Suprapubic skin (tissue), 4 donors: ENCODE data around the gene NCLN.

ENCODE experiments used
- POLR2A ChIP-seq, 2 donors: fragments of 450-650 bp; IDR thresholded peaks; one replicate each; pipeline ENCODE4 v1.6.1; 2017; ENCODE audit warnings: antibody characterized with exemption in 2 of 2, mild to moderate bottlenecking in 2 of 2, moderate library complexity in 2 of 2
- POLR2AphosphoS5 ChIP-seq, 3 donors: sonication (generic); formaldehyde crosslinking; IDR thresholded peaks; one replicate each; pipeline ENCODE4 v1.6.1; 2017; ENCODE audit warnings: antibody characterized with exemption in 3 of 3
- TF ChIP-seq, protein P1 (sequence below), 2 donors: fragments of 200-600 bp in 1 of 2; fragments of 450-650 bp in 1 of 2; sonication (generic) in 1 of 2; IDR thresholded peaks; one replicate each; pipeline ENCODE4 v1.5.1; 2016 to 2019; ENCODE audit warnings: antibody characterized with exemption in 2 of 2, mild to moderate bottlenecking in 1 of 2, moderate library complexity in 1 of 2

DNA sequence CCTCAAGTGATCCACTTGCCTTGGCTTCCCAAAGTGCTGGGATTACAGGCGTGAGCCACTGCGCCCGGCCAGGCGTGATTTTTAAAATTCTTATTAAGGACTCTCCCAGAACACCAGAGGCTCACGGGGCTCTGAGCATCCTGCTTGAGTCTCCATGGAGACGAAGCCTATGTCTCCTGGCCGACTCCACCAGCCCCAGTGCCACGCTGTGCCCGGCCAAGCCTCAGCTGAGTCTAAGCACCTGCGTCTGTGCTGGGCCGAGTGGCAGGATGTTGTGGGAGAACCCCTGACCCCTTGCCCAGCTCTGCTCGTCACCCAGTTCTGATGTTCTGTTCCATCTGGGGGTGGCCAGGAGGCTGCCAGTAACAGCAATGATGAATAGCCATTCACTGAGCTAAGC, 34.8 kb downstream of the NCLN start:
- TF ChIP-seq, protein P1, sequence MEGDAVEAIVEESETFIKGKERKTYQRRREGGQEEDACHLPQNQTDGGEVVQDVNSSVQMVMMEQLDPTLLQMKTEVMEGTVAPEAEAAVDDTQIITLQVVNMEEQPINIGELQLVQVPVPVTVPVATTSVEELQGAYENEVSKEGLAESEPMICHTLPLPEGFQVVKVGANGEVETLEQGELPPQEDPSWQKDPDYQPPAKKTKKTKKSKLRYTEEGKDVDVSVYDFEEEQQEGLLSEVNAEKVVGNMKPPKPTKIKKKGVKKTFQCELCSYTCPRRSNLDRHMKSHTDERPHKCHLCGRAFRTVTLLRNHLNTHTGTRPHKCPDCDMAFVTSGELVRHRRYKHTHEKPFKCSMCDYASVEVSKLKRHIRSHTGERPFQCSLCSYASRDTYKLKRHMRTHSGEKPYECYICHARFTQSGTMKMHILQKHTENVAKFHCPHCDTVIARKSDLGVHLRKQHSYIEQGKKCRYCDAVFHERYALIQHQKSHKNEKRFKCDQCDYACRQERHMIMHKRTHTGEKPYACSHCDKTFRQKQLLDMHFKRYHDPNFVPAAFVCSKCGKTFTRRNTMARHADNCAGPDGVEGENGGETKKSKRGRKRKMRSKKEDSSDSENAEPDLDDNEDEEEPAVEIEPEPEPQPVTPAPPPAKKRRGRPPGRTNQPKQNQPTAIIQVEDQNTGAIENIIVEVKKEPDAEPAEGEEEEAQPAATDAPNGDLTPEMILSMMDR (IDR thresholded peaks at IDR 0.05), result no peak
- TF ChIP-seq POLR2AphosphoS5 (IDR thresholded peaks at IDR 0.05) (no peak), POLR2A (IDR thresholded peaks at IDR 0.05) (no peak)
